ENCODE results near the gene GIMAP8. TPM values are rescaled to one million over a fixed set of nuclear protein-coding genes. Genes with fewer than 3 reads are reported as not detected.

Gene GIMAP8
- total RNA-seq, 2 donors from 2014 or later = 0.99 to 5.4 TPM

- TF ChIP-seq POLR2A (IDR thresholded peaks at IDR 0.05) (no peak), CTCF (IDR thresholded peaks at IDR 0.05) (no peak)
- H3K9me3 ChIP-seq = peaks cover 0 to 12% (median 0%) of the 10 kb centered on the region in 3 donors
- intact Hi-C loops (cut with DNase I) = no loop called here
- H3K27me3 ChIP-seq = no peaks in the 10 kb centered on the region
- H3K4me1 ChIP-seq = no peaks in the 10 kb centered on the region
- no peak overlapping the region for H3K4me3 ChIP-seq
- 0 to 49% methylated on average over 1 to 2 of the region's 2 CpGs for WGBS, 2 donors
- DNase-seq (no peak), ATAC-seq (no peak)
- H3K36me3 ChIP-seq (replicated peaks in 1 of 2; ENCODE audit: insufficient read depth in 1 of 2, low read depth in 2 of 2) = no peaks in the 10 kb centered on the region
- H3K27ac ChIP-seq = no peak overlapping the region
These were observed 73.6 kb downstream of the GIMAP8 start for GRCh38 chr7:150524018-150524417.

Other genes with a start within 250 kb of the GIMAP8 start
- 10 to 100 TPM in 1 of 2 donors, 1 to 10 TPM in 1; 4.9 to 25.2 TPM for gene LRRC61, start 127.3 kb upstream of the GIMAP8 start, total RNA-seq
- gene ACTR3C, start 127.1 kb upstream of the GIMAP8 start, total RNA-seq = 10 to 100 TPM; 35.5 to 69.9 TPM
- gene RARRES2, start 109.0 kb upstream of the GIMAP8 start, total RNA-seq = 100 to 1,000 TPM; 245 to 400 TPM
- 100 to 1,000 TPM in 1 of 2 donors, 10 to 100 TPM in 1; 77.0 to 117 TPM for gene REPIN1, start 81.8 kb upstream of the GIMAP8 start, total RNA-seq
- gene ZNF775, start 71.3 kb upstream of the GIMAP8 start, total RNA-seq = 10 to 100 TPM in 1 of 2 donors, 1 to 10 TPM in 1; 6.0 to 10.2 TPM
- 1 to 10 TPM; 3.6 to 5.7 TPM for gene GIMAP7, start 64.2 kb downstream of the GIMAP8 start, total RNA-seq
- 10 to 100 TPM in 1 of 2 donors, 1 to 10 TPM in 1; 8.2 to 13.0 TPM for gene GIMAP4, start 116.8 kb downstream of the GIMAP8 start, total RNA-seq
- 10 to 100 TPM in 1 of 2 donors, 1 to 10 TPM in 1; 8.6 to 10.6 TPM for gene GIMAP6, start 181.8 kb downstream of the GIMAP8 start, total RNA-seq
- gene GIMAP2, start 235.1 kb downstream of the GIMAP8 start, total RNA-seq = 1 to 10 TPM in 1 of 2 donors, under 1 TPM in 1; 0.66 to 3.9 TPM